BJ (cell line): ENCODE results near the gene SMYD3. TPM values are rescaled to one million over a fixed set of nuclear protein-coding genes. Genes with fewer than 3 reads are reported as not detected.
A peak's percentile ranks its signal among the peaks of the same experiment; 100 is the strongest.

Experiments used
- CTCF ChIA-PET: fragments of 350-600 bp; formaldehyde crosslinking; extraction: SDS; loops from one replicate; lab custom pipeline; 2021; ENCODE audit warnings: antibody characterized with exemption, inconsistent platforms; lab: Yijun Ruan, JAX
- POLR2A ChIA-PET: fragments of 300-600 bp; sonication (Branson Sonifier 250); formaldehyde crosslinking; extraction: SDS; loops from one replicate; lab custom pipeline; 2021; ENCODE audit warnings: antibody characterized with exemption; lab: Charles Lee
- DNase-seq: peaks from one replicate; pipeline ENCODE4 v3.0.0-alpha.2; 2011; ENCODE audit warnings: low read depth
- H3K27me3 ChIP-seq: 2 replicates; pipeline ENCODE4 v1.6.0; 2011; ENCODE audit warnings: low read length; ENCODE audit not compliant: control insufficient read depth, insufficient read depth
- H3K36me3 ChIP-seq: 2 replicates; pipeline ENCODE4 v1.5.1; 2011; ENCODE audit warnings: low read length; ENCODE audit not compliant: control insufficient read depth, insufficient read depth
- H3K4me3 ChIP-seq: 2 replicates; pipeline ENCODE4 v1.5.1; 2011; ENCODE audit warnings: low read depth, mild to moderate bottlenecking, control low read depth, low read length
- polyA plus RNA-seq: library from polyadenylated mRNA; depleted of rRNA; stranded (reverse); fragments of >200 nt; gene quantifications from 2 replicates; pipeline ENCODE4 v1.2.3, GENCODE V29; 2011
- TF ChIP-seq, protein P1 (sequence below): IDR thresholded peaks from 2 replicates; pipeline ENCODE4 v1.5.1; 2011; ENCODE audit warnings: low read depth, mild to moderate bottlenecking, control low read depth, inconsistent platforms, low read length, moderate library complexity; ENCODE audit not compliant: insufficient read depth

The SMYD3 gene
- polyA plus RNA-seq, 1 experiment: 26.1 TPM

DNA sequence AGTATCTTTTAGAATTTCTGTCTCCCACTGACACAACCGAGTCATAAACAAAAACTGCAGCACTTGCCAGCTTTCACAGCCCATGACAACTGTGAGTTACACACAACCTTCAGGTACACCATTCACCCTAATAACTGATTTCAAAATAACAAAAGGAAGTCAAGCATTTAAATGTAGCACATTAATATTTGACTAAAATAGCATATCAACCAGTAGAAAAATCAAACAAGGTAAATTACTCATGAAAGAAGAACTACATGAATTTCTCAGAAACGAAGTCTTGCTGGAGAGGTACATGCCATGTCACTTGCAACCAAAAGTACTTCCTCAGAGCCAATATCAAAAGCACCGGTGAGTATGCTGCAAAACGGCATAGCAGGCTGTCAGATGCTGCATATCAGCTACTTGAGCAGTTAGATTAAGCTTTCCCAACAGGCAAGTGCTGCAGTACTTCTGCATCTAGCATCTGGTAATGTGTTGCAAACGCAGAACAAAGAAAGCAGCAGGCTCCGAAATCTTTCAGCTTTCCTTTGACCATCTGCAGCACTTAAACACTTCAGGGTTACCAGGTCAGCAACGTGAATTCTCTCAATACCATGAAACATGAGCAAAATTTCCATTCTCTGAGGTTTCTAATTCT is 223.2 kb downstream of the SMYD3 start:
- POLR2A ChIA-PET: interaction anchor here (0.7 kb wide), 1 partner anchor 123 kb away, joined by 6 read pairs; no protein-coding TSS in a partner anchor
- no peaks in the 10 kb centered on the region for H3K36me3 ChIP-seq
- no peak overlapping the region for H3K4me3 ChIP-seq
- H3K27me3 ChIP-seq: no peaks in the 10 kb centered on the region
- CTCF ChIA-PET: interaction anchor here (1.0 to 1.5 kb wide), 5 partner anchors 163 to 1204 kb away, joined by 3 to 6 read pairs (median 3); no protein-coding TSS in a partner anchor
- TF ChIP-seq, protein P1, sequence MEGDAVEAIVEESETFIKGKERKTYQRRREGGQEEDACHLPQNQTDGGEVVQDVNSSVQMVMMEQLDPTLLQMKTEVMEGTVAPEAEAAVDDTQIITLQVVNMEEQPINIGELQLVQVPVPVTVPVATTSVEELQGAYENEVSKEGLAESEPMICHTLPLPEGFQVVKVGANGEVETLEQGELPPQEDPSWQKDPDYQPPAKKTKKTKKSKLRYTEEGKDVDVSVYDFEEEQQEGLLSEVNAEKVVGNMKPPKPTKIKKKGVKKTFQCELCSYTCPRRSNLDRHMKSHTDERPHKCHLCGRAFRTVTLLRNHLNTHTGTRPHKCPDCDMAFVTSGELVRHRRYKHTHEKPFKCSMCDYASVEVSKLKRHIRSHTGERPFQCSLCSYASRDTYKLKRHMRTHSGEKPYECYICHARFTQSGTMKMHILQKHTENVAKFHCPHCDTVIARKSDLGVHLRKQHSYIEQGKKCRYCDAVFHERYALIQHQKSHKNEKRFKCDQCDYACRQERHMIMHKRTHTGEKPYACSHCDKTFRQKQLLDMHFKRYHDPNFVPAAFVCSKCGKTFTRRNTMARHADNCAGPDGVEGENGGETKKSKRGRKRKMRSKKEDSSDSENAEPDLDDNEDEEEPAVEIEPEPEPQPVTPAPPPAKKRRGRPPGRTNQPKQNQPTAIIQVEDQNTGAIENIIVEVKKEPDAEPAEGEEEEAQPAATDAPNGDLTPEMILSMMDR: no peak
- peak; percentile 37 for DNase-seq

DNA sequence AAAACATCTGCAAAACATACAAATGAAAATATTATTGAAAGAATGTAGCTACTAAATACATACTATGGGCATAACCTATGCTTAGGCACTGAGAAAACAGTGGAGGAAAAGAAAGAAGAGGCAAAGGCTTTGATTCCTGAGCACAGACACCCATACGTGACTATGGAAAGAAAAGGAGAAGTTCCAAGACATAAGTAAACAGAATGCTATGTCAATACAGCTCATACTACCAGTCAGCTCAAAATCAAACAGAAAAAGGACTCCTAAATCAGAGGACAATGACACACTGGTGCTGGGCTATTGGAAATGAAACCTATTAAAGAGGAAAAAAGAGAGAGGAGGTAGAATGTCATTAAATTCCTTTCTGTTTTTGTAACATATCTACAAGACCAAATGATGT is 225.4 kb downstream of the SMYD3 start:
- ChIA-PET CTCF (interaction anchor here (1.1 to 2.3 kb wide), 3 partner anchors 269 to 432 kb away, joined by 3 to 11 read pairs (median 5); no protein-coding TSS in a partner anchor), POLR2A (no interaction called here)
- TF ChIP-seq, protein P1: no peak
- DNase-seq: no peak
- Histone ChIP-seq H3K27me3 (no peaks in the 10 kb centered on the region), H3K4me3 (no peak overlapping the region), H3K36me3 (no peaks in the 10 kb centered on the region)

DNA sequence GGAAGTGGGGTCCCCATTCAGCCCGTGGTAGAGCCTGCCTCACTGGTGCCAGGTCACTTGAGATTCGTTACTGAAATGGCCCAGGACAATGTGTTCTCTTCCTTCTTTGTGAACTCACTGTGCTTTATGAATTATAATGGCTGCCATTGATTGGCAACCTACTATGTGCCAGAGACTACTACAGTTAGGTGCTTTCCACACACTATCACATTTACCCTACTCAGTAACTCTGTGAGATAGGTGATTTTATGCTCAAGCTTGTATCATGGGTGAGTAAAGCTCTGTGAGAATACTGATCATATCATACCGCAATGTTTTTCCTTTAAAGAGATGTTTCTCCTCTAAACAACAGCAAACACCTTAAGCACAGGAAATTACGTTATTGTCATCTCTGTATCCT is 225.9 kb downstream of the SMYD3 start:
- Histone ChIP-seq H3K27me3 (no peaks in the 10 kb centered on the region), H3K4me3 (no peak overlapping the region), H3K36me3 (no peaks in the 10 kb centered on the region)
- ChIA-PET CTCF (interaction anchor here (0.6 to 2.3 kb wide), 6 partner anchors 148 to 1134 kb away, joined by 3 to 12 read pairs (median 4); no protein-coding TSS in a partner anchor), POLR2A (no interaction called here)
- DNase-seq: no peak
- TF ChIP-seq, protein P1: no peak

DNA sequence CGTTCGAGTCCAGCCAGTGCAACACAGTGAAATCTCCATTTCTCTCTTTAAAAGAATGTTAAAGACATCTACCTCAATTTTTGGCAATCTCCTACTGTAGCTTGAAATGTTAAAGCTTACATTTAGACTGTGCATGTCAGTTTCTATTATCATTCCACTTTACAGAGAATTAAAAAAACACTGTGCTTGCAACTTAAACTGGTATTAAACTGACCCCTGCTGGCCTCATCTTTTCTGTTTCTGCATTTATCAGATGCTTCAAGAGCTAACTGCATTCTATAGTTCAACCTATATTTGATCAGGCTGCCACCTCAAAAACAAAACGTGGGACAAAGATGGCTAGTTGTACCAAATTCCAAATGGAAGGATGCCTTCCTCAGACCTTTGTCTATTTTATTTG is 226.5 kb downstream of the SMYD3 start:
- DNase-seq: no peak

DNA sequence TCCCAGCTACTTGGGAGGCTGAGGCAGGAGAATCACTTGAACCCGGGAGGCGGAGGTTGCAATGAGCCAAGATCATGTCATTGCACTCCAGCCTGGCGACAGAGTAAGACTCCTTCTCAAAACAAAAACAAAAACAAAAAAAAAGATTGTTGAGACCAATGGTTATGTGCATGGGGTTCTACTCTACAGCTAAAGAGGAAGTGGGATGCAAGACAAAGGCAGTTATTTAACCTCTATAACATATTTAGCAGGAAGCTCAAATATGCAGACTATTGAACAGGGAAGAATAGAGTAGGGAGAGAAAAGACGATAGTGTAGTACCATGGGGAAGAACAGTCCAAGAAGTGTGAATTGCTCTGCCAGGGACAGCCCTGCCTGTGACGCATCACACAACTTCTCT is 227.7 kb downstream of the SMYD3 start:
- ChIA-PET POLR2A (no interaction called here), CTCF (interaction anchor here (0.5 to 2.3 kb wide), 3 partner anchors 18 to 268 kb away, joined by 3 to 11 read pairs (median 6); no protein-coding TSS in a partner anchor)
- TF ChIP-seq, protein P1: no peak
- Histone ChIP-seq H3K36me3 (no peaks in the 10 kb centered on the region), H3K27me3 (no peaks in the 10 kb centered on the region), H3K4me3 (no peak overlapping the region)
- DNase-seq: no peak

More for the DNA sequence above, 226.5 kb downstream of the SMYD3 start:
- CTCF ChIA-PET: interaction anchor here (0.7 to 2.3 kb wide), 6 partner anchors 268 to 1133 kb away, joined by 3 to 12 read pairs (median 4); no protein-coding TSS in a partner anchor
- POLR2A ChIA-PET: interaction anchor here (0.5 to 0.6 kb wide), 2 partner anchors 181 to 769 kb away, joined by 4 to 13 read pairs; no protein-coding TSS in a partner anchor
- no peaks in the 10 kb centered on the region for H3K36me3 ChIP-seq
- TF ChIP-seq, protein P1: peak; percentile 24; the same call in 1 of the 2 replicates
- H3K27me3 ChIP-seq: no peaks in the 10 kb centered on the region
- H3K4me3 ChIP-seq: no peak overlapping the region
